GM11168 (cell line): Measurements from ENCODE around the gene ESYT3.
"Not testable (repeated sequence)": the region's sequence is repeated elsewhere in the genome, so short reads cannot be mapped to it uniquely, and the experiment has no call there.

ENCODE experiments used
- in situ Hi-C: fragments of 300-500 bp; cut with MboI; formaldehyde crosslinking; loops from one replicate; pipeline ENCODE4 v1.12.0; 2022; ENCODE audit warnings: low sequenced_read_pairs; ENCODE audit not compliant: unreplicated experiment

ESYT3 gene

GRCh38 chr3:138476526-138476925, 42.1 kb downstream of the ESYT3 start:
- in situ Hi-C loops, result no loop called here

- in situ Hi-C loops, result no loop called here
These were observed 42.7 kb downstream of the ESYT3 start for GRCh38 chr3:138477120-138477519.

GRCh38 chr3:138477801-138478200, 43.4 kb downstream of the ESYT3 start:
- in situ Hi-C loops, result no loop called here

GRCh38 chr3:138479438-138479863, 45.0 kb downstream of the ESYT3 start:
- in situ Hi-C loops, result no loop called here

- in situ Hi-C loops, result not testable (repeated sequence)
These were observed 50.3 kb downstream of the ESYT3 start for GRCh38 chr3:138484672-138485071.

GRCh38 chr3:138486580-138486979, 52.2 kb downstream of the ESYT3 start:
- in situ Hi-C loops, result not testable (repeated sequence)

- in situ Hi-C loops, result no loop called here
These were observed 57.6 kb downstream of the ESYT3 start for GRCh38 chr3:138491971-138492370.

GRCh38 chr3:138492980-138493675, 58.7 kb downstream of the ESYT3 start:
- in situ Hi-C loops, result no loop called here

GRCh38 chr3:138493804-138494606, 59.6 kb downstream of the ESYT3 start:
- in situ Hi-C loops, result no loop called here

- in situ Hi-C loops, result no loop called here
These were observed 60.2 kb downstream of the ESYT3 start for GRCh38 chr3:138494607-138494929.

- in situ Hi-C loops, result not testable (repeated sequence)
These were observed 61.2 kb downstream of the ESYT3 start for GRCh38 chr3:138495638-138496037.

GRCh38 chr3:138496436-138496835, 62.0 kb downstream of the ESYT3 start:
- in situ Hi-C loops, result no loop called here

- in situ Hi-C loops, result no loop called here
These were observed 62.6 kb downstream of the ESYT3 start for GRCh38 chr3:138497021-138497420.

GRCh38 chr3:138497851-138498250, 63.4 kb downstream of the ESYT3 start:
- in situ Hi-C loops, result no loop called here

- in situ Hi-C loops, result no loop called here
These were observed 64.6 kb downstream of the ESYT3 start for GRCh38 chr3:138498991-138499390.

- in situ Hi-C loops, result no loop called here
These were observed 73.1 kb downstream of the ESYT3 start for GRCh38 chr3:138507524-138507923.

GRCh38 chr3:138509586-138509985, 75.2 kb downstream of the ESYT3 start:
- in situ Hi-C loops, result no loop called here

- in situ Hi-C loops, result no loop called here
These were observed 77.5 kb downstream of the ESYT3 start for GRCh38 chr3:138511945-138512344.

GRCh38 chr3:138513090-138513843, 78.9 kb downstream of the ESYT3 start:
- in situ Hi-C loops, result no loop called here

- in situ Hi-C loops, result not testable (repeated sequence)
These were observed 87.0 kb downstream of the ESYT3 start for GRCh38 chr3:138521445-138521844.
